Mucosa of stomach (tissue), 1 donor: ENCODE results near the gene GUCY1B1.

Source experiments
- H3K27me3 ChIP-seq: one replicate; pipeline ENCODE4 v1.7.0; 2013; ENCODE audit warnings: mild to moderate bottlenecking, low read length; ENCODE audit not compliant: control insufficient read depth, insufficient read depth
- H3K36me3 ChIP-seq: one replicate; pipeline ENCODE4 v1.7.0; 2013; ENCODE audit warnings: low read length; ENCODE audit not compliant: control insufficient read depth, insufficient read depth
- H3K4me1 ChIP-seq: one replicate; pipeline ENCODE4 v1.7.0; 2013; ENCODE audit warnings: mild to moderate bottlenecking, low read length; ENCODE audit not compliant: control insufficient read depth, insufficient read depth
- H3K4me3 ChIP-seq: one replicate; pipeline ENCODE4 v1.7.0; 2013; ENCODE audit warnings: low read length
- H3K9ac ChIP-seq: one replicate; pipeline ENCODE4 v1.7.0; 2013; ENCODE audit warnings: mild to moderate bottlenecking, low read length, moderate library complexity
- H3K9me3 ChIP-seq: one replicate; pipeline ENCODE4 v1.7.0; 2013; ENCODE audit warnings: mild to moderate bottlenecking, low read length, moderate library complexity; ENCODE audit not compliant: control insufficient read depth
- donor health status: Pancreatic carcinoma.

GUCY1B1 gene

GRCh38 chr4:155765149-155765548, 6.3 kb downstream of the GUCY1B1 start:
- no peaks in the 10 kb centered on the region for H3K36me3 ChIP-seq
- H3K4me1 ChIP-seq = no peaks in the 10 kb centered on the region
- H3K9ac ChIP-seq = no peak overlapping the region
- H3K27me3 ChIP-seq = peaks cover 5% of the 10 kb centered on the region
- no peak overlapping the region for H3K4me3 ChIP-seq
- H3K9me3 ChIP-seq = no peaks in the 10 kb centered on the region

DNA sequence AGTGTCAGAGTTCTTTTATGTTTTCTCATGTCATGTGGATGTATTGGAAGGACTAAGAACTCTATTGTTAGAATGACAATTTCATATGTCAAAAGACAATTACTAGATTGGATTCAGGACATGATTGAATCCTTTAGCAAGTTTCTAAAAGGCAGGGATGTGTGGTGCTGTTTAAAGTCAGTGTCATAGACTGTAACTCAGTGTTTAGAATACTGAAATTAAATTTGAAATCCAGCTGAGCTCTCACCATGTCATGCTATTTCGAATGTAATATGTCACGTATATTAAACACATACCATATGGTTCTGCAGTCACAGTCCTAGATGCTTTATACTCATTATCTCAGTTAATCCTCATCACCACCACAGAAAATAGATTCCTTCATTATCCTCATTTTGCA, 7.8 kb downstream of the GUCY1B1 start:
- Histone ChIP-seq H3K4me1 (no peaks in the 10 kb centered on the region), H3K36me3 (no peaks in the 10 kb centered on the region), H3K4me3 (no peak overlapping the region), H3K9ac (no peak overlapping the region), H3K27me3 (no peaks in the 10 kb centered on the region), H3K9me3 (no peaks in the 10 kb centered on the region)

DNA sequence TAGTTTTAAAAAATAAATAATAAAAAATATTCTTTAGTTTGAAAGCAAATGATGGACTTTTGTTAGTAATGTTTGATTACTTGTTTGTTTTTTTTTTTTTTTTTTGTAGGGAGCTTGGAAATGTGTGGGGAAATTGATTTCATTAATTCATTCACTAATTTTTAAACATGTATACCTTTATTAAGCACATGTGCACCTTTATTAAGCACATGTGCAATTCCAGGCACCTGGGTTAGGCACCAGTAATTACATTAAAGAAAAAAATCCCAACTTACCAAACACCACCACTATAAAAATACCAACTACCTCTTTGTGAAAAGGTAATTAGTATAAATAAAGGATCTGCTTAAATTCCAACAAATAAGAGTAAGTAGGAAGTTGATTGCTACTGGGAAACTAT, 9.5 kb downstream of the GUCY1B1 start:
- no peaks in the 10 kb centered on the region for H3K9me3 ChIP-seq
- H3K9ac ChIP-seq = no peak overlapping the region
- no peaks in the 10 kb centered on the region for H3K36me3 ChIP-seq
- H3K4me3 ChIP-seq = no peak overlapping the region
- H3K4me1 ChIP-seq = no peaks in the 10 kb centered on the region
- no peaks in the 10 kb centered on the region for H3K27me3 ChIP-seq

DNA sequence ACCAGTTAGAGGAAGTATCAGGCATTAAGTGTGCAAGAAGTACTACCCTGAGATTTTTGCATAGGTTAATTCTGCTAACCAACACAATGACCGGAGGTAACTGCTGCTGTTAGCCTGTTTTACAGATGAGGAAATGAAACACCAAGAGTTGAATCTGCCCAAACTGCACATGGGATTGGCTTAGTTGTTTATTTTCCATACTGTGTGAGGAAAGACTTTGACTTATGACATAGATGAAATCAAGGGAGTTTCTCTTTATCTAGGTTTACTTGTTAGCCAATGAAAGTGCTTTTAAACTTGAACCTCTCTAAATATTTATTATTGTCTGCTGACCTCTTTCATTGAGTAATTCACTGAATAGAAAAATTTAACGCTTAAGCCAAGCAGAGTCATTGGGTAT, 10.3 kb downstream of the GUCY1B1 start:
- Histone ChIP-seq H3K36me3 (no peaks in the 10 kb centered on the region), H3K4me3 (no peak overlapping the region), H3K4me1 (no peaks in the 10 kb centered on the region), H3K9me3 (no peaks in the 10 kb centered on the region), H3K27me3 (no peaks in the 10 kb centered on the region), H3K9ac (no peak overlapping the region)

GRCh38 chr4:155772459-155773195, 13.8 kb downstream of the GUCY1B1 start:
- no peak overlapping the region for H3K9ac ChIP-seq
- no peaks in the 10 kb centered on the region for H3K36me3 ChIP-seq
- no peak overlapping the region for H3K4me3 ChIP-seq
- H3K4me1 ChIP-seq = no peaks in the 10 kb centered on the region
- no peaks in the 10 kb centered on the region for H3K9me3 ChIP-seq
- H3K27me3 ChIP-seq = no peaks in the 10 kb centered on the region

- no peaks in the 10 kb centered on the region for H3K36me3 ChIP-seq
- H3K4me1 ChIP-seq = no peaks in the 10 kb centered on the region
- H3K4me3 ChIP-seq = no peak overlapping the region
- H3K9me3 ChIP-seq = no peaks in the 10 kb centered on the region
- H3K27me3 ChIP-seq = no peaks in the 10 kb centered on the region
- H3K9ac ChIP-seq = no peak overlapping the region
These were observed 14.5 kb downstream of the GUCY1B1 start for GRCh38 chr4:155773196-155773800.

DNA sequence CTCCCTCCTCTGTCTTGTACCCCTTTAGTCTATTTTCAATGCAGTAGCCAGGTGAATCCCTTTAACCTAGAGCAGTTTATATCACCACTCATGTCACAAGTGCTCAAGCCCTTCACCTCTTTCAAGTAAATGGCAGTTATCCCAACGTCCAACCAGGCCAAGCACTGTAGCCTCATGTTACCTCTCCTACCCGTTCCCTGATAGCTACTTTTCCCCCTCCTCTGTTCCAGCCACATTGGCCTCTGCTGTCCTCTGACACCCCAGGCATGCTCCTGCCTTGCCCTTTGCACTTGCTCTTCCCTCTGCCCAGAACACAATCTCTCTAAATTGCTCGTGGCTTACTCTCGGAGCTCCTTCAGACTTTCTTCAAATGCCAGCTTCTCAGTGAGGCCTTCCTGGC, 15.2 kb downstream of the GUCY1B1 start:
- no peaks in the 10 kb centered on the region for H3K9me3 ChIP-seq
- H3K36me3 ChIP-seq = no peaks in the 10 kb centered on the region
- no peaks in the 10 kb centered on the region for H3K27me3 ChIP-seq
- H3K9ac ChIP-seq = no peak overlapping the region
- H3K4me3 ChIP-seq = no peak overlapping the region
- no peaks in the 10 kb centered on the region for H3K4me1 ChIP-seq

- no peaks in the 10 kb centered on the region for H3K36me3 ChIP-seq
- H3K9ac ChIP-seq = no peak overlapping the region
- H3K27me3 ChIP-seq = no peaks in the 10 kb centered on the region
- H3K9me3 ChIP-seq = no peaks in the 10 kb centered on the region
- H3K4me1 ChIP-seq = no peaks in the 10 kb centered on the region
- H3K4me3 ChIP-seq = no peak overlapping the region
These were observed 19.3 kb downstream of the GUCY1B1 start for GRCh38 chr4:155777971-155778735.

- H3K4me1 ChIP-seq = no peaks in the 10 kb centered on the region
- H3K9ac ChIP-seq = no peak overlapping the region
- no peak overlapping the region for H3K4me3 ChIP-seq
- no peaks in the 10 kb centered on the region for H3K27me3 ChIP-seq
- no peaks in the 10 kb centered on the region for H3K36me3 ChIP-seq
- H3K9me3 ChIP-seq = no peaks in the 10 kb centered on the region
These were observed 22.0 kb downstream of the GUCY1B1 start for GRCh38 chr4:155780775-155781174.

DNA sequence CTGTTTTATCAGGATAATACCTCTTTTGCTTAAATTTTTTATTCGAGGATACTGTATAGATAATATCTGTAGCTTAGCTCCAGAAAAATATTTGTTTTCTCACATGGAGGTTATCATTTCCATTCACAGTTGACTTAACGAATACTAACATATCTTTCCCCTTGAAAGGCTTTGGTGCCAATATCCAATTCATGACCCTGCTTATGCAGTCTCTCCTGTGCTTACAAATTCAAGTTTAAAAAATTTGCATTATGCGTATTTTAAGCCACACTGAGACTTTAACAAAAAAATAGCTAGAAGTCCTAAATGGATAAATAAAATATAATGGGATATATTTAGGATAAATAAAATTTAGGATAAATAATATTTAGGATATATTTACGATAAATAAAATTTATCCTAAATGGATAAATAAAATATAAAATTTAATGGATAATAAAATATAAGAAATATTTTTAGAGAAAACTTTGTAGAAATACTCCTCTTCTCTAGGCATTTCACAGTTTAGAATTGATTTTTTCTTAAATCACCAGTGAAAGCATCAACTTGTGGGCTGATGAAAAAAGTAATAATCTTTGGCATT, 22.5 kb downstream of the GUCY1B1 start:
- Histone ChIP-seq H3K27me3 (no peaks in the 10 kb centered on the region), H3K4me3 (no peak overlapping the region), H3K4me1 (no peaks in the 10 kb centered on the region), H3K36me3 (no peaks in the 10 kb centered on the region), H3K9ac (no peak overlapping the region), H3K9me3 (no peaks in the 10 kb centered on the region)

- no peaks in the 10 kb centered on the region for H3K36me3 ChIP-seq
- no peaks in the 10 kb centered on the region for H3K27me3 ChIP-seq
- no peaks in the 10 kb centered on the region for H3K9me3 ChIP-seq
- H3K4me1 ChIP-seq = no peaks in the 10 kb centered on the region
- no peak overlapping the region for H3K4me3 ChIP-seq
- H3K9ac ChIP-seq = no peak overlapping the region
These were observed 25.8 kb downstream of the GUCY1B1 start for GRCh38 chr4:155784637-155785036.

DNA sequence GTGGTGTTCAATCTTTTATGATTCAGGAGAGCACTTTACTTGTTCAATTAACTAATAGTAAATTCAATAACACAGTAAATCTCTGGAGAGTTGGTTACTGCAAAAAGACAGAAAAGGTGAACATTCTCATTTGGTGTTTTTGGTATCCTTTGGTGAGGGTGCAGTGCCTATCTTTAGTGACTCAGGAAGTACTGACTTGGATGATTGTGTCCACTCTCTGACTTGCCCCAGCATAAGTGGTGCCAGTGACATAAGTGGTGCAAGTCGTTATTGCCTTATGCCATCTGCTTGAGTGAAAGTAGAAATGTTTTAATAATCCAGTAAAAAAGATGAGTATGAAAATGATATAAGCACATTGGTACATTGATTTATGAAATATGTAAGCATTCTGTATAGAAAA, 27.0 kb downstream of the GUCY1B1 start:
- Histone ChIP-seq H3K4me3 (no peak overlapping the region), H3K36me3 (no peaks in the 10 kb centered on the region), H3K9ac (no peak overlapping the region), H3K4me1 (no peaks in the 10 kb centered on the region), H3K27me3 (no peaks in the 10 kb centered on the region), H3K9me3 (no peaks in the 10 kb centered on the region)
